ENCODE data around the gene PTPRG. TPM values are rescaled to one million over a fixed set of nuclear protein-coding genes. Genes with fewer than 3 reads are reported as not detected.

Gene PTPRG
- total RNA-seq, 3 donors from 2014 or later = 28.9 to 54.7 (median 40.4) TPM

- no peak overlapping the region for H3K4me3 ChIP-seq
- H3K36me3 ChIP-seq (ENCODE audit: low read depth) = no peaks in the 10 kb centered on the region
- no peaks in the 10 kb centered on the region for H3K4me1 ChIP-seq (ENCODE audit: low read depth)
- no peaks in the 10 kb centered on the region for H3K9me3 ChIP-seq
- TF ChIP-seq, protein P1, sequence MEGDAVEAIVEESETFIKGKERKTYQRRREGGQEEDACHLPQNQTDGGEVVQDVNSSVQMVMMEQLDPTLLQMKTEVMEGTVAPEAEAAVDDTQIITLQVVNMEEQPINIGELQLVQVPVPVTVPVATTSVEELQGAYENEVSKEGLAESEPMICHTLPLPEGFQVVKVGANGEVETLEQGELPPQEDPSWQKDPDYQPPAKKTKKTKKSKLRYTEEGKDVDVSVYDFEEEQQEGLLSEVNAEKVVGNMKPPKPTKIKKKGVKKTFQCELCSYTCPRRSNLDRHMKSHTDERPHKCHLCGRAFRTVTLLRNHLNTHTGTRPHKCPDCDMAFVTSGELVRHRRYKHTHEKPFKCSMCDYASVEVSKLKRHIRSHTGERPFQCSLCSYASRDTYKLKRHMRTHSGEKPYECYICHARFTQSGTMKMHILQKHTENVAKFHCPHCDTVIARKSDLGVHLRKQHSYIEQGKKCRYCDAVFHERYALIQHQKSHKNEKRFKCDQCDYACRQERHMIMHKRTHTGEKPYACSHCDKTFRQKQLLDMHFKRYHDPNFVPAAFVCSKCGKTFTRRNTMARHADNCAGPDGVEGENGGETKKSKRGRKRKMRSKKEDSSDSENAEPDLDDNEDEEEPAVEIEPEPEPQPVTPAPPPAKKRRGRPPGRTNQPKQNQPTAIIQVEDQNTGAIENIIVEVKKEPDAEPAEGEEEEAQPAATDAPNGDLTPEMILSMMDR (IDR thresholded peaks at IDR 0.05) = no peak
- DNase-seq (no peak), ATAC-seq (no peak)
- intact Hi-C loops (cut with DNase I, micrococcal nuclease) = no loop called here
These were observed 180.2 kb downstream of the PTPRG start for GRCh38 chr3:61741551-61741950.

DNA sequence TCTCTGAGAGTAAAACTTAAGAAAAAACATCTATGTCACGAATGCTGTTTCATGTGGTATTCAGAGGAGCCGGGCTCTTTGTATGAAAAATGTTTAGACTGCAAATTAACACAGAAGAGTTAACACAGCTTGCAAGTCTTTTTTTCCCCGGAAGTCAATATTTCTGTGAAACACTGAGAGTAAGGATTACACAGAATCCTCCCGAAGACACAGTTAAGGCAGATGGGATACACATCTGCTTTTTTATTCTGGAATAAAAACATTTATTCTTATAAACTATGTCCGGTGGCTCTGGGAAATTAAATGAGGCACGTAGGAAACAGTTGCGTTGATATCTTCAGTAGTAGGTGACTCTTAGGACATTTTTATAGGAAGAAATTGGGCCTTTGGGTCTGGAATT is 180.6 kb downstream of the PTPRG start:
- Histone ChIP-seq H3K4me3 (no peak overlapping the region), H3K9me3 (no peaks in the 10 kb centered on the region), H3K36me3 (ENCODE audit: low read depth) (no peaks in the 10 kb centered on the region), H3K4me1 (ENCODE audit: low read depth) (no peaks in the 10 kb centered on the region)
- ATAC-seq = no peak
- TF ChIP-seq, protein P1 (IDR thresholded peaks at IDR 0.05) = no peak
- intact Hi-C loops (cut with DNase I, micrococcal nuclease) = no loop called here
- no peak for DNase-seq

DNA sequence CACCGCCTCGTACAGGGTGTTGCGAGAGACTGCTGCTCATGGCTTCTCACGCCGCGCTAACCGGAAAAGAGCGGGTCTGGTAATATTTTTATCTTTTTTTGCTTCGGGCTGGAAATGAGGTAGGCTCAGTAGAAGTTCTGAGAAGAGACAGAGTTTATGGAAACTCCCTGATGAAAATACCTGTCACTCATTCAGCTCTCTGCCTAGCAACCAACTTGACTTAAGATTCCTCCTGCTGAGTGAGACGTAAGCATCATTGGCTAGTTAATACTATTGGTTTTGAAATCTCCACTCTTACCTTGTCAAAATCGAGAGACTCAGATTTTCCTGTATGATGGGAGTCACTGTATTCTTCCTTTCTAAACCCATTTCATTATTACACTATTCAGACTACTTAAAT is 181.7 kb downstream of the PTPRG start:
- TF ChIP-seq, protein P1 (IDR thresholded peaks at IDR 0.05) = no peak
- no peaks in the 10 kb centered on the region for H3K36me3 ChIP-seq (ENCODE audit: low read depth)
- ATAC-seq (no peak), DNase-seq (no peak)
- no peaks in the 10 kb centered on the region for H3K9me3 ChIP-seq
- no peaks in the 10 kb centered on the region for H3K4me1 ChIP-seq (ENCODE audit: low read depth)
- no peak overlapping the region for H3K4me3 ChIP-seq
- intact Hi-C loops (cut with DNase I, micrococcal nuclease) = no loop called here

- intact Hi-C loops (cut with DNase I, micrococcal nuclease) = no loop called here
- DNase-seq (no peak), ATAC-seq (no peak)
- TF ChIP-seq, protein P1 (IDR thresholded peaks at IDR 0.05) = no peak
- H3K4me1 ChIP-seq (ENCODE audit: low read depth) = no peaks in the 10 kb centered on the region
- H3K9me3 ChIP-seq = no peaks in the 10 kb centered on the region
- no peak overlapping the region for H3K4me3 ChIP-seq
- no peaks in the 10 kb centered on the region for H3K36me3 ChIP-seq (ENCODE audit: low read depth)
These were observed 182.4 kb downstream of the PTPRG start for GRCh38 chr3:61743686-61744242.

GRCh38 chr3:61748288-61748687 is 186.9 kb downstream of the PTPRG start:
- ATAC-seq (no peak), DNase-seq (no peak)
- H3K36me3 ChIP-seq (ENCODE audit: low read depth) = no peaks in the 10 kb centered on the region
- H3K9me3 ChIP-seq = no peaks in the 10 kb centered on the region
- TF ChIP-seq, protein P1 (IDR thresholded peaks at IDR 0.05) = no peak
- no peaks in the 10 kb centered on the region for H3K4me1 ChIP-seq (ENCODE audit: low read depth)
- H3K4me3 ChIP-seq = no peak overlapping the region
- intact Hi-C loops (cut with DNase I, micrococcal nuclease) = no loop called here

DNA sequence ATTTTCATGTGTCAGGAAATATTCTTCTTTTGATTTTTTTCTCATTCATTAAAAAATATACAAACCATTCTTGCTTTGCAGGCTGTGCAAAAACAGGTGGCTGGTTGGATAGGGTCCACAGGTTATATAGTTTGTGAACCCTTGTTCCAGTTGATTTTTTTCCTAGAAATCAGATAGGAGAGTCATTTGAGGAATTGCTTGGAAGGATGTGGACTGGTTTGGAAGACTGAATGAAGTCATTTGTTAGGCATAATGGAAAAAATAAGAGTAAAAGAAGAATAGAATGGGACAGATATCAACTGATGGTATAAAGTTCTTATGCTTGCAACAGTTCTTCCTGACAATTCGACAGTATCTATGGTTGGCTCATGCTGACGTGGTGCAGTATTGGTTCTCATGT is 189.4 kb downstream of the PTPRG start:
- no peaks in the 10 kb centered on the region for H3K36me3 ChIP-seq (ENCODE audit: low read depth)
- H3K4me1 ChIP-seq (ENCODE audit: low read depth) = no peaks in the 10 kb centered on the region
- ATAC-seq (no peak), DNase-seq (no peak)
- TF ChIP-seq, protein P1 (IDR thresholded peaks at IDR 0.05) = no peak
- no peak overlapping the region for H3K4me3 ChIP-seq
- H3K9me3 ChIP-seq = no peaks in the 10 kb centered on the region
- intact Hi-C loops (cut with DNase I, micrococcal nuclease) = no loop called here

All from mucosa of descending colon (tissue), 3 donors.